MM.1S (cell line): ENCODE results near the gene TBC1D5.
"Not testable (repeated sequence)": the region's sequence is repeated elsewhere in the genome, so short reads cannot be mapped to it uniquely, and the experiment has no call there.

Experiments
- DNase-seq: peaks from one replicate; pipeline ENCODE4 v3.0.0-alpha.2; 2015
- H2AFZ ChIP-seq: fragments of 300-600 bp; sonication (generic); 2 replicates; pipeline ENCODE4 v1.6.0; 2016; ENCODE audit warnings: antibody characterized with exemption, low read length
- H3F3A ChIP-seq: fragments of 300-600 bp; sonication (generic); 2 replicates; pipeline ENCODE4 v1.6.1; 2016; ENCODE audit warnings: mild to moderate bottlenecking, antibody characterized with exemption, low read length, moderate library complexity, mixed read lengths; ENCODE audit not compliant: insufficient read depth
- H3K27ac ChIP-seq: fragments of 300-600 bp; sonication (generic); 2 replicates; pipeline ENCODE4 v1.5.1; 2016; ENCODE audit warnings: mild to moderate bottlenecking, low read length
- H3K27me3 ChIP-seq: fragments of 300-600 bp; sonication (generic); replicated peaks from 2 replicates; pipeline ENCODE4 v1.6.0; 2016; ENCODE audit warnings: low read length; ENCODE audit not compliant: insufficient read depth
- H3K36me3 ChIP-seq: fragments of 300-600 bp; sonication (generic); replicated peaks from 2 replicates; pipeline ENCODE4 v1.6.1; 2016; ENCODE audit warnings: mild to moderate bottlenecking, low read length, mixed read lengths; ENCODE audit not compliant: insufficient read depth
- H3K4me1 ChIP-seq: fragments of 300-600 bp; sonication (generic); 2 replicates; pipeline ENCODE4 v1.6.1; 2016; ENCODE audit warnings: low read length, mixed read lengths
- H3K4me2 ChIP-seq: fragments of 300-600 bp; sonication (generic); 2 replicates; pipeline ENCODE4 v1.6.0; 2016; ENCODE audit warnings: low read depth, low read length
- H3K4me3 ChIP-seq: fragments of 300-600 bp; sonication (generic); 2 replicates; pipeline ENCODE4 v1.5.1; 2016; ENCODE audit warnings: low read length, mixed read lengths
- H3K79me2 ChIP-seq: fragments of 300-600 bp; sonication (generic); 2 replicates; pipeline ENCODE4 v1.6.1; 2016; ENCODE audit warnings: mixed run types, low read length, mixed read lengths
- H3K9ac ChIP-seq: fragments of 300-600 bp; sonication (generic); 2 replicates; pipeline ENCODE4 v1.6.1; 2016; ENCODE audit warnings: low read length, mixed read lengths
- H3K9me2 ChIP-seq: fragments of 300-600 bp; sonication (generic); replicated peaks from 2 replicates; pipeline ENCODE4 v1.6.1; 2016; ENCODE audit warnings: mild to moderate bottlenecking, low read length, mixed read lengths; ENCODE audit not compliant: insufficient read depth
- H3K9me3 ChIP-seq: fragments of 300-600 bp; sonication (generic); replicated peaks from 2 replicates; pipeline ENCODE4 v1.6.1; 2016; ENCODE audit warnings: mild to moderate bottlenecking, low read length, mixed read lengths; ENCODE audit not compliant: insufficient read depth
- H4K20me1 ChIP-seq: fragments of 300-600 bp; sonication (generic); 2 replicates; pipeline ENCODE4 v1.6.1; 2016; ENCODE audit warnings: mild to moderate bottlenecking, low read length, moderate library complexity, mixed read lengths; ENCODE audit not compliant: insufficient read depth
- EZH2 ChIP-seq: fragments of 300-600 bp; sonication (generic); optimal IDR thresholded peaks from 2 replicates; pipeline ENCODE3; 2017; ENCODE audit warnings: low read depth, mild to moderate bottlenecking, antibody characterized with exemption, low read length, mixed read lengths
- EZH2phosphoT487 ChIP-seq: fragments of 300-600 bp; sonication (generic); IDR thresholded peaks from 2 replicates; pipeline ENCODE4 v1.6.1; 2018; ENCODE audit warnings: antibody characterized with exemption, low read length
- TF ChIP-seq, protein P1 (sequence below): fragments of 300-600 bp; sonication (generic); IDR thresholded peaks from 2 replicates; pipeline ENCODE4 v1.5.1; 2016; ENCODE audit warnings: antibody characterized with exemption, low read length, mixed read lengths

Gene TBC1D5

DNA sequence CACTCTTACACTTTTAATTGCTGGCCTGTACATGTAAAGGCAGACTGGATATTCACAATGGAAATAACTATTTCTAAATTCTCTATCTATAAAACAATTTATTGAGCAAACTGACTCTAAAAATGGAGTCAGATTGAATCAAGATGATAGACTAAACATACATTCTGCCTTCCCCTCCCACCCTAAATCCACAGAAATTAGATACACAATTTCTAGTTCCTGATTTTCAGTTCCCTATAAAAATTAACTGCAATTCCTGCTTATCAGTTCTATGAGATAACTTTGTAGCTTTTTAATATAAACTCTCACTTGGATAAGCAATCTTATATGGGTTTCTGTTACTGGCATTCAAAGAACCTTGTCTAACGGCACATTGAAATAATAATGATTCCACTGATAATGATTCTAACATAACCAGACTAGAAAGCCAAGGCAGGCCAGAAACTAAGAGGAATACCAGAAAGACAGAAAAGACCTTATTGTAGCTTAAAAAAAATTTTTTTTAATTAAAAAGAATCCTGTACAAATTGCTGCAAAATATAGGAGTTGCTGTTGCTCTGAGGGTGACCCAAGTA is 33.1 kb downstream of the TBC1D5 start:
- no peak overlapping the region for H2AFZ ChIP-seq
- no peak overlapping the region for H3K27ac ChIP-seq
- H3K4me2 ChIP-seq, result no peak overlapping the region
- H4K20me1 ChIP-seq, result no peaks in the 10 kb centered on the region
- no peaks in the 10 kb centered on the region for H3K9me2 ChIP-seq
- H3F3A ChIP-seq, result no peaks in the 10 kb centered on the region
- H3K9ac ChIP-seq, result no peak overlapping the region
- no peaks in the 10 kb centered on the region for H3K79me2 ChIP-seq
- no peaks in the 10 kb centered on the region for H3K27me3 ChIP-seq
- 0 out of 2 replicates have a peak, but pooled peaks cover 2% of the 10 kb centered on the region for H3K9me3 ChIP-seq
- no peaks in the 10 kb centered on the region for H3K36me3 ChIP-seq
- H3K4me3 ChIP-seq, result no peak overlapping the region
- no peak for DNase-seq
- H3K4me1 ChIP-seq, result no peaks in the 10 kb centered on the region
- TF ChIP-seq, protein P1, sequence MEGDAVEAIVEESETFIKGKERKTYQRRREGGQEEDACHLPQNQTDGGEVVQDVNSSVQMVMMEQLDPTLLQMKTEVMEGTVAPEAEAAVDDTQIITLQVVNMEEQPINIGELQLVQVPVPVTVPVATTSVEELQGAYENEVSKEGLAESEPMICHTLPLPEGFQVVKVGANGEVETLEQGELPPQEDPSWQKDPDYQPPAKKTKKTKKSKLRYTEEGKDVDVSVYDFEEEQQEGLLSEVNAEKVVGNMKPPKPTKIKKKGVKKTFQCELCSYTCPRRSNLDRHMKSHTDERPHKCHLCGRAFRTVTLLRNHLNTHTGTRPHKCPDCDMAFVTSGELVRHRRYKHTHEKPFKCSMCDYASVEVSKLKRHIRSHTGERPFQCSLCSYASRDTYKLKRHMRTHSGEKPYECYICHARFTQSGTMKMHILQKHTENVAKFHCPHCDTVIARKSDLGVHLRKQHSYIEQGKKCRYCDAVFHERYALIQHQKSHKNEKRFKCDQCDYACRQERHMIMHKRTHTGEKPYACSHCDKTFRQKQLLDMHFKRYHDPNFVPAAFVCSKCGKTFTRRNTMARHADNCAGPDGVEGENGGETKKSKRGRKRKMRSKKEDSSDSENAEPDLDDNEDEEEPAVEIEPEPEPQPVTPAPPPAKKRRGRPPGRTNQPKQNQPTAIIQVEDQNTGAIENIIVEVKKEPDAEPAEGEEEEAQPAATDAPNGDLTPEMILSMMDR, result no peak
- TF ChIP-seq EZH2phosphoT487, result no peak

DNA sequence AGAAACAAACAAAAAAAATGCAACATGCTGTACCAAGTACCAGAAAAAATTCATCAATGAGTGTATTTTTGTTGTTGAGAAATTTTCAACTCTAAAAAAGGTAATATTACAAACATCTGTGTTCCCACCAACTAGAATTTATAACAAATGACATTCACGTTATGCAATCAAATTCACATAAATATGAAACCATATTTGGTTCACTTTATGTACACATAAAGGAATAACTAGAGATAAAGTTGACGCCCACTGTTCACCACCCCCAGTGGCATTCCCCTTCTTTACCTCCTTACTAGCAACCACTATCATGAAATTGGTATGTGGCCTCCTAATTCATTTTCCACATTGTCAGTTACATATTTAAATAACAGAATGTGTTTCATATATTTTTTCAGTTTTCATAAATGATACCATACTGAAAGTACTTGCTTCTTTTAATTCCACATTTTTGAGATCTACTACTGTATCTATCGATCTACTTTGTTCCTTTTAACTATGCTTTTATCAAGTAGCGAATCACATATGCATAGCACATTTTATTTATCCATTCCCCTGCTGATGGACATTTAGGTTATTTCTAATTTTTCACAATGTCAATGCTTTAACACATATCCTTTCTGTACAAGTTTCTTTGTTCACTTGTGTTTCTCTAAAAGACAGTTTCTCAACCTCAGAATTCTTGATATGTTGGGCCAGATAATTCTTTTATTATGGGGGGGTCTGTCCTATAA is 34.5 kb downstream of the TBC1D5 start:
- Histone ChIP-seq H3K27ac (no peak overlapping the region), H3K9me3 (no peaks in the 10 kb centered on the region), H4K20me1 (no peaks in the 10 kb centered on the region), H3F3A (no peaks in the 10 kb centered on the region), H3K9ac (no peak overlapping the region), H2AFZ (no peak overlapping the region), H3K4me1 (no peaks in the 10 kb centered on the region), H3K9me2 (no peaks in the 10 kb centered on the region), H3K4me3 (no peak overlapping the region), H3K4me2 (no peak overlapping the region), H3K36me3 (no peaks in the 10 kb centered on the region), H3K27me3 (no peaks in the 10 kb centered on the region), H3K79me2 (no peaks in the 10 kb centered on the region)
- no peak for TF ChIP-seq EZH2
- no peak for TF ChIP-seq EZH2phosphoT487
- TF ChIP-seq, protein P1, result no peak
- no peak for DNase-seq

DNA sequence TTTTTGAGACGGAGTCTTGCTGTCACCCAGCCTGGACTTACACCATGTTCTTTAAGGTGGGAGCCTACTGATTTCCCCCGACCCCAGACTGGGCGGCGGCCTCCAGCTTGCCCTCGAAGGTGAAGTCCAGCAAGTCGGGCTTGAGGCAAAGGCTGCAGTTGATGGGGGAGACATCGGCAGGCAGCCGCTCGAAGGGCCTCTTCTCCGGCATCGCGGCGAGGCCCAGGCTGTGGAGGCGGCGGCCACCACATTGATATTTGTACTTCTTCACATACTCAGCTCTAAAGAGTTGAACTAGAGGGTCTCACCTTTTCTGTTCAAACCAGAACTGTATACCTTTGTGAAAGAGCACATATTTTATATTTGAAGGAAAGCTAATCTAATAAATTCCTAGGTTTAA is 36.4 kb downstream of the TBC1D5 start:
- H3K4me3 ChIP-seq, H3F3A ChIP-seq, H3K9me3 ChIP-seq, H3K36me3 ChIP-seq, H3K9ac ChIP-seq, H3K27me3 ChIP-seq, H3K9me2 ChIP-seq, H3K27ac ChIP-seq, H3K79me2 ChIP-seq, H3K4me2 ChIP-seq, H3K4me1 ChIP-seq, DNase-seq, H2AFZ ChIP-seq, H4K20me1 ChIP-seq: not testable (repeated sequence)

DNA sequence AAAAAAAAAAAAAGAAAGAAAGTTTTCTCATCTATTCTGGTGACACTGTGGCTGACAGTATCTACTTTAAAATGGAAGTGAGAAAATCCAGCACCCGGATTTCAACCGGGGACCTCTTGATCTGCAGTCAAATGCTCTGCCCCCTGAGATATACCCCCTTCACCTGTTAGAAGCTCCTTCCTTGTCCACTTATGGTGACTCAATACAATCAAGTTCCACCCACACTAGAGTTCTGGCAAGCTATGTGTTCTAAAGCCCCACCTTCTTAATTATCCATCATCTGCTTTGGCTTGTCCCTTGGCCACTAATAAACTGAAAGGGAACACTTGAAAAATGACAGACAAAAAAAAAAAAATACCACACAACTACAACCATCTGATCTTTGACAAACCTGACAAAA is 42.6 kb downstream of the TBC1D5 start:
- not testable (repeated sequence) for H3K27ac ChIP-seq, H3K4me1 ChIP-seq, H3K4me3 ChIP-seq, H3K27me3 ChIP-seq, H3K36me3 ChIP-seq, DNase-seq, H3K9me2 ChIP-seq, H3K9ac ChIP-seq, H3K4me2 ChIP-seq, H3K79me2 ChIP-seq, H2AFZ ChIP-seq, H3F3A ChIP-seq, H4K20me1 ChIP-seq, H3K9me3 ChIP-seq

DNA sequence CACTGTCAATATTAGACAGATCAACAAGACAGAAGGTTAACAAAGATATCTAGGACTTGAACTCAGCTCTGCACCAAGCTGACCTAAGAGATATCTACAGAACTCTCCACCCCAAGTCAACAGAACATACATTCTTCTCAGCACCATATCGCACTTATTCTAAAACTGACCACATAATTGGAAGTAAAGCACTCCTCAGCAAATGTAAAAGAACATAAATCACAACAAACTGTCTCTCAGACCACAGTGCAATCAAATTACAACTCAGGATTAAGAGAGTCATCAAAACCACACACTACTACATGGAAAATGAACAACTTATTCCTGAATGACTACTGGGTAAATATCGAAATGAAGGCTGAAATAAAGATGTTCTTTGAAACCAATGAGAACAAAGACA is 46.8 kb downstream of the TBC1D5 start:
- DNase-seq, H3K27me3 ChIP-seq, H3K9me2 ChIP-seq, H3K9me3 ChIP-seq, H3K79me2 ChIP-seq, H3F3A ChIP-seq, H3K9ac ChIP-seq, H3K4me3 ChIP-seq, H3K4me1 ChIP-seq, H4K20me1 ChIP-seq, H3K36me3 ChIP-seq, H3K27ac ChIP-seq, H2AFZ ChIP-seq, H3K4me2 ChIP-seq: not testable (repeated sequence)

DNA sequence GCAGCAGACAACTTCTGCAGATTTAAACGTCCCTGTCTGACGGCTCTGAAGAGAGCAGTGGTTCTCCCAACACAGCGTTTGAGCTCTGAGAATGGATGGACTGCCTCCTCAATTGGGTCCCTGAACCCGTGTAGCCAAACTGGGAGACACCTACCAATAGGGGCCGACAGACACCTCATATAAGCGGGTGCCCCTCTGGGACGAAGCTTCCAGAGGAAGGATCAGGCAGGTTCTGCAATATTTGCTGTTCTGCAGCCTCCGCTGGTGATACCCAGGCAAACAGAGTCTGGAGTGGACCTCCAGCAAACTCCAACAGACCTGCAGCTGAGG is 48.8 kb downstream of the TBC1D5 start:
- not testable (repeated sequence) for H3K9ac ChIP-seq, H3K4me2 ChIP-seq, H3F3A ChIP-seq, H3K27me3 ChIP-seq, H3K9me2 ChIP-seq, DNase-seq, H4K20me1 ChIP-seq, H3K36me3 ChIP-seq, H3K4me1 ChIP-seq, H3K9me3 ChIP-seq, H2AFZ ChIP-seq, H3K79me2 ChIP-seq, H3K27ac ChIP-seq, H3K4me3 ChIP-seq
